ENCODE measurements around the gene CAMK2N2.

GRCh38 chr3:184299488-184300377, 38.4 kb upstream of the CAMK2N2 start:
- TF ChIP-seq CTCF (conservative IDR thresholded peaks at IDR 0.05) = no peak
- no peak for TF ChIP-seq EZH2 (IDR thresholded peaks at IDR 0.05; ENCODE audit: low read depth)
